ENCODE measurements around the gene NVL.
A peak's percentile ranks its signal among the peaks of the same experiment; 100 is the strongest.
"Not testable (repeated sequence)": the region's sequence is repeated elsewhere in the genome, so short reads cannot be mapped to it uniquely, and the experiment has no call there.

Gene NVL

GRCh38 chr1:224353975-224354925, 24.3 kb upstream of the NVL start:
- H3K4me3 ChIP-seq (ENCODE audit: low read depth in 1 of 2, low read length in 2 of 2) = no peak overlapping the region

GRCh38 chr1:224352436-224353085, 22.6 kb upstream of the NVL start:
- H3K4me3 ChIP-seq (ENCODE audit: low read depth in 1 of 2, low read length in 2 of 2); H3K4me1 ChIP-seq (ENCODE audit: insufficient read depth, low read length); H3K9ac ChIP-seq (ENCODE audit: low read length); H3K27ac ChIP-seq (ENCODE audit: low read depth, low read length); H3K36me3 ChIP-seq (ENCODE audit: insufficient read depth, low read length); H3K27me3 ChIP-seq (ENCODE audit: control insufficient read depth in 1 of 2, insufficient read depth in 2 of 2, low read length in 2 of 2); H3K9me3 ChIP-seq (ENCODE audit: low read length): not testable (repeated sequence)

More at GRCh38 chr1:224353975-224354925, 24.3 kb upstream of the NVL start:
- H3K36me3 ChIP-seq (ENCODE audit: insufficient read depth, low read length) = no peaks in the 10 kb centered on the region
- peaks cover 14% of the 10 kb centered on the region for H3K4me1 ChIP-seq (ENCODE audit: insufficient read depth, low read length)
- H3K27me3 ChIP-seq (ENCODE audit: control insufficient read depth in 1 of 2, insufficient read depth in 2 of 2, low read length in 2 of 2) = no peaks in the 10 kb centered on the region
- H3K9me3 ChIP-seq (ENCODE audit: low read length) = no peaks in the 10 kb centered on the region
- no peak overlapping the region for H3K9ac ChIP-seq (ENCODE audit: low read length)
- H3K27ac ChIP-seq (ENCODE audit: low read depth, low read length) = no peak overlapping the region

- not testable (repeated sequence) for H3K4me1 ChIP-seq (ENCODE audit: insufficient read depth, low read length); H3K9me3 ChIP-seq (ENCODE audit: low read length); H3K36me3 ChIP-seq (ENCODE audit: insufficient read depth, low read length); H3K4me3 ChIP-seq (ENCODE audit: low read depth in 1 of 2, low read length in 2 of 2); H3K27me3 ChIP-seq (ENCODE audit: control insufficient read depth in 1 of 2, insufficient read depth in 2 of 2, low read length in 2 of 2); H3K27ac ChIP-seq (ENCODE audit: low read depth, low read length); H3K9ac ChIP-seq (ENCODE audit: low read length)
Measured at GRCh38 chr1:224349716-224350115, 19.7 kb upstream of the NVL start.

- Histone ChIP-seq H3K27ac (ENCODE audit: low read depth, low read length) (no peak overlapping the region), H3K4me3 (ENCODE audit: low read depth in 1 of 2, low read length in 2 of 2) (no peak overlapping the region), H3K36me3 (ENCODE audit: insufficient read depth, low read length) (no peaks in the 10 kb centered on the region), H3K9ac (ENCODE audit: low read length) (no peak overlapping the region), H3K4me1 (ENCODE audit: insufficient read depth, low read length) (no peaks in the 10 kb centered on the region), H3K27me3 (ENCODE audit: control insufficient read depth in 1 of 2, insufficient read depth in 2 of 2, low read length in 2 of 2) (no peaks in the 10 kb centered on the region), H3K9me3 (ENCODE audit: low read length) (peaks cover 12% of the 10 kb centered on the region)
Measured at GRCh38 chr1:224348137-224348536, 18.2 kb upstream of the NVL start.

- H3K27ac ChIP-seq (ENCODE audit: low read depth, low read length) = no peak overlapping the region
- H3K4me3 ChIP-seq (ENCODE audit: low read depth in 1 of 2, low read length in 2 of 2) = no peak overlapping the region
- peaks cover 0 to 5% of the 10 kb centered on the region in 2 donors for H3K27me3 ChIP-seq (ENCODE audit: control insufficient read depth in 1 of 2, insufficient read depth in 2 of 2, low read length in 2 of 2)
- peaks cover 12% of the 10 kb centered on the region for H3K9me3 ChIP-seq (ENCODE audit: low read length)
- H3K9ac ChIP-seq (ENCODE audit: low read length) = no peak overlapping the region
- H3K4me1 ChIP-seq (ENCODE audit: insufficient read depth, low read length) = no peaks in the 10 kb centered on the region
- H3K36me3 ChIP-seq (ENCODE audit: insufficient read depth, low read length) = no peaks in the 10 kb centered on the region
Measured at GRCh38 chr1:224343679-224344078, 13.7 kb upstream of the NVL start.

GRCh38 chr1:224340453-224341384, 10.7 kb upstream of the NVL start:
- H3K36me3 ChIP-seq (ENCODE audit: insufficient read depth, low read length); H3K27me3 ChIP-seq (ENCODE audit: control insufficient read depth in 1 of 2, insufficient read depth in 2 of 2, low read length in 2 of 2); H3K27ac ChIP-seq (ENCODE audit: low read depth, low read length); H3K4me1 ChIP-seq (ENCODE audit: insufficient read depth, low read length); H3K9ac ChIP-seq (ENCODE audit: low read length): not testable (repeated sequence)
- Histone ChIP-seq H3K4me3 (ENCODE audit: low read depth in 1 of 2, low read length in 2 of 2) (peak overlapping the region in 1 of 2 donors; percentile 47), H3K9me3 (ENCODE audit: low read length) (peaks cover 12% of the 10 kb centered on the region)

GRCh38 chr1:224339442-224340033, 9.6 kb upstream of the NVL start:
- Histone ChIP-seq H3K36me3 (ENCODE audit: insufficient read depth, low read length) (no peaks in the 10 kb centered on the region), H3K9me3 (ENCODE audit: low read length) (peaks cover 12% of the 10 kb centered on the region), H3K4me1 (ENCODE audit: insufficient read depth, low read length) (no peaks in the 10 kb centered on the region), H3K4me3 (ENCODE audit: low read depth in 1 of 2, low read length in 2 of 2) (no peak overlapping the region), H3K27ac (ENCODE audit: low read depth, low read length) (no peak overlapping the region), H3K27me3 (ENCODE audit: control insufficient read depth in 1 of 2, insufficient read depth in 2 of 2, low read length in 2 of 2) (peaks cover 0 to 5% of the 10 kb centered on the region in 2 donors), H3K9ac (ENCODE audit: low read length) (no peak overlapping the region)

GRCh38 chr1:224338150-224338838, 8.3 kb upstream of the NVL start:
- Histone ChIP-seq H3K4me3 (ENCODE audit: low read depth in 1 of 2, low read length in 2 of 2) (no peak overlapping the region), H3K27ac (ENCODE audit: low read depth, low read length) (no peak overlapping the region), H3K4me1 (ENCODE audit: insufficient read depth, low read length) (no peaks in the 10 kb centered on the region), H3K36me3 (ENCODE audit: insufficient read depth, low read length) (no peaks in the 10 kb centered on the region), H3K9ac (ENCODE audit: low read length) (no peak overlapping the region), H3K9me3 (ENCODE audit: low read length) (no peaks in the 10 kb centered on the region), H3K27me3 (ENCODE audit: control insufficient read depth in 1 of 2, insufficient read depth in 2 of 2, low read length in 2 of 2) (peaks cover 0 to 5% of the 10 kb centered on the region in 2 donors)

GRCh38 chr1:224333939-224334786, 4.2 kb upstream of the NVL start:
- Histone ChIP-seq H3K27ac (ENCODE audit: low read depth, low read length) (no peak overlapping the region), H3K36me3 (ENCODE audit: insufficient read depth, low read length) (no peaks in the 10 kb centered on the region), H3K4me3 (ENCODE audit: low read depth in 1 of 2, low read length in 2 of 2) (no peak overlapping the region)

More at GRCh38 chr1:224333939-224334786, 4.2 kb upstream of the NVL start:
- H3K27me3 ChIP-seq (ENCODE audit: control insufficient read depth in 1 of 2, insufficient read depth in 2 of 2, low read length in 2 of 2) = no peaks in the 10 kb centered on the region
- no peak overlapping the region for H3K9ac ChIP-seq (ENCODE audit: low read length)
- no peaks in the 10 kb centered on the region for H3K9me3 ChIP-seq (ENCODE audit: low read length)
- peaks cover 6% of the 10 kb centered on the region for H3K4me1 ChIP-seq (ENCODE audit: insufficient read depth, low read length)
